CD14-positive monocyte (primary cell): ENCODE data around the gene ABCB9. TPM values are rescaled to one million over a fixed set of nuclear protein-coding genes. Genes with fewer than 3 reads are reported as not detected.
A peak's percentile ranks its signal among the peaks of the same experiment; 100 is the strongest.
"Not testable (repeated sequence)": the region's sequence is repeated elsewhere in the genome, so short reads cannot be mapped to it uniquely, and the experiment has no call there.

Experiments used
- DNase-seq, 3 donors: peaks; one replicate each; pipeline ENCODE4 v3.0.0-alpha.2; 2011 to 2022
- H2AFZ ChIP-seq: 2 replicates; pipeline ENCODE4 v1.6.0; 2012; ENCODE audit warnings: mild to moderate bottlenecking, low read depth, low read length, inconsistent platforms; ENCODE audit not compliant: insufficient read depth, poor library complexity, severe bottlenecking
- H3K27ac ChIP-seq, 2 donors: 1 replicate in 1 of 2; 2 replicates in 1 of 2; pipeline ENCODE4 v1.5.1; 2012 to 2013; ENCODE audit warnings: low read length in 2 of 2, control low read depth in 1 of 2, inconsistent platforms in 1 of 2, low read depth in 1 of 2, mild to moderate bottlenecking in 1 of 2
- H3K27me3 ChIP-seq, 2 donors: one replicate each; pipeline versions ENCODE4 v1.6.0 to v1.6.1; 2011 to 2013; ENCODE audit warnings: low read length in 2 of 2; ENCODE audit not compliant: control insufficient read depth in 2 of 2, insufficient read depth in 2 of 2
- H3K36me3 ChIP-seq, 2 donors: replicated peaks in 1 of 2; 1 replicate in 1 of 2; 2 replicates in 1 of 2; pipeline versions ENCODE4 v1.5.1 to v1.6.1; 2012 to 2013; ENCODE audit warnings: low read length in 2 of 2, control low read depth in 1 of 2, inconsistent platforms in 1 of 2, mild to moderate bottlenecking in 1 of 2; ENCODE audit not compliant: insufficient read depth in 2 of 2, control insufficient read depth in 1 of 2
- H3K4me1 ChIP-seq, 2 donors: 1 replicate in 1 of 2; 2 replicates in 1 of 2; pipeline versions ENCODE4 v1.5.1 to v1.6.1; 2012 to 2013; ENCODE audit warnings: low read length in 2 of 2, control low read depth in 1 of 2, inconsistent platforms in 1 of 2, mild to moderate bottlenecking in 1 of 2, moderate library complexity in 1 of 2; ENCODE audit not compliant: insufficient read depth in 2 of 2, control insufficient read depth in 1 of 2
- H3K4me2 ChIP-seq: replicated peaks from 2 replicates; pipeline ENCODE3; 2012; ENCODE audit warnings: low read length, moderate library complexity, mild to moderate bottlenecking; ENCODE audit not compliant: poor library complexity, severe bottlenecking; ENCODE audit errors: extremely low read depth
- H3K4me3 ChIP-seq, 3 experiments: fragments of 200-600 bp in 1 of 3; sonication (generic) in 1 of 3; replicated peaks in 1 of 3; 1 replicate in 2 of 3; 2 replicates in 1 of 3; pipeline ENCODE4 v1.5.1; 2011 to 2013; ENCODE audit warnings: low read length in 3 of 3, mild to moderate bottlenecking in 3 of 3, control low read depth in 2 of 3, low read depth in 2 of 3, inconsistent platforms in 1 of 3, moderate library complexity in 1 of 3
- H3K79me2 ChIP-seq: 2 replicates; pipeline ENCODE4 v1.6.0; 2012; ENCODE audit warnings: mild to moderate bottlenecking, control low read depth, inconsistent platforms, low read length, moderate library complexity; ENCODE audit not compliant: insufficient read depth
- H3K9ac ChIP-seq: 2 replicates; pipeline ENCODE4 v1.6.0; 2017; ENCODE audit warnings: low read length, mild to moderate bottlenecking; ENCODE audit not compliant: insufficient read depth, poor library complexity, severe bottlenecking
- H3K9me3 ChIP-seq, 2 donors: replicated peaks in 1 of 2; 1 replicate in 1 of 2; 2 replicates in 1 of 2; pipeline versions ENCODE4 v1.5.1 to v1.6.1; 2012 to 2013; ENCODE audit warnings: low read length in 2 of 2, control low read depth in 1 of 2; ENCODE audit not compliant: control insufficient read depth in 1 of 2, insufficient read depth in 1 of 2
- H4K20me1 ChIP-seq: 2 replicates; pipeline ENCODE4 v1.6.0; 2012; ENCODE audit warnings: mild to moderate bottlenecking, low read length, control low read depth, moderate library complexity; ENCODE audit not compliant: insufficient read depth
- H3K27ac Mint-ChIP-seq, 7 donors: one replicate each; pipeline ENCODE4 v1.8.0; 2020; ENCODE audit warnings: mild to moderate bottlenecking in 7 of 7, mixed read lengths in 7 of 7, moderate library complexity in 6 of 7, inconsistent platforms in 2 of 7
- H3K27me3 Mint-ChIP-seq, 3 donors: one replicate each; pipeline ENCODE4 v1.8.0; 2021 to 2022; ENCODE audit warnings: low read depth in 3 of 3, mild to moderate bottlenecking in 3 of 3, mixed read lengths in 3 of 3, moderate library complexity in 3 of 3, inconsistent platforms in 1 of 3
- H3K36me3 Mint-ChIP-seq, 2 donors: one replicate each; pipeline ENCODE4 v1.8.0; 2020; ENCODE audit warnings: mixed read lengths in 2 of 2, inconsistent platforms in 1 of 2, mild to moderate bottlenecking in 1 of 2
- H3K4me1 Mint-ChIP-seq: one replicate; pipeline ENCODE4 v1.8.0; 2020; ENCODE audit warnings: mild to moderate bottlenecking, mixed read lengths
- H3K4me3 Mint-ChIP-seq, 2 donors: one replicate each; pipeline ENCODE4 v1.8.0; 2020; ENCODE audit warnings: mild to moderate bottlenecking in 2 of 2, mixed read lengths in 2 of 2, moderate library complexity in 1 of 2
- H3K9me3 Mint-ChIP-seq, 7 donors: one replicate each; pipeline ENCODE4 v1.8.0; 2020 to 2022; ENCODE audit warnings: mixed read lengths in 7 of 7, mild to moderate bottlenecking in 6 of 7, moderate library complexity in 6 of 7, inconsistent platforms in 2 of 7
- CTCF ChIP-seq: fragments of 200-600 bp; IDR thresholded peaks from one replicate; pipeline ENCODE4 v1.8.0; 2022; ENCODE audit warnings: antibody characterized with exemption, mild to moderate bottlenecking
- WGBS: methylation state at CpG from one replicate; pipeline ENCODE4 v1.1.5; 2013; ENCODE audit warnings: missing lambda C conversion rate; ENCODE audit not compliant: insufficient coverage; 5-methylcytosine and 5-hydroxymethylcytosine counted together
- intact Hi-C, 2 donors: fragments of 100-400 bp; cut with micrococcal nuclease; formaldehyde crosslinking; loops; one replicate each; pipeline versions ENCODE4 v1.15.0 to v1.15.1; 2023
- polyA plus RNA-seq, 3 donors: library from polyadenylated mRNA; depleted of rRNA in 1 of 3; unstranded in 2 of 3; stranded (reverse) in 1 of 3; fragments of 300-500 nt in 2 of 3; fragments of >200 nt in 1 of 3; fragmentation: Illumina TruSeq in 2 of 3; gene quantifications; 1 replicate in 2 of 3; 2 replicates in 1 of 3; pipeline ENCODE4 v1.2.3, GENCODE V29; 2012 to 2021

The ABCB9 gene
- polyA plus RNA-seq, 3 donors = 0.14 to 1.2 (median 0.22) TPM

GRCh38 chr12:122908915-122909314 is 57.3 kb downstream of the ABCB9 start:
- Histone ChIP-seq H3K4me2 (no peak overlapping the region), H3K27ac (no peak overlapping the region), H3K9me3 (no peaks in the 10 kb centered on the region), H3K4me1 (peaks cover 13 to 15% of the 10 kb centered on the region in 2 donors), H3K4me3 (no peak overlapping the region), H2AFZ (no peak overlapping the region), H3K9ac (no peak overlapping the region), H3K79me2 (no peaks in the 10 kb centered on the region), H3K27me3 (no peaks in the 10 kb centered on the region), H4K20me1 (no peaks in the 10 kb centered on the region), H3K36me3 (no peaks in the 10 kb centered on the region)
- DNase-seq = no peak
- Mint-ChIP-seq H3K36me3 (no peaks in the 10 kb centered on the region), H3K4me1 (peaks cover 19% of the 10 kb centered on the region), H3K27me3 (peaks cover 0 to 5% (median 3%) of the 10 kb centered on the region in 3 donors), H3K27ac (peak overlapping the region in 1 of 7 donors; percentile 13), H3K4me3 (no peak overlapping the region), H3K9me3 (peaks cover 0 to 3% (median 0%) of the 10 kb centered on the region in 7 donors)
- no peak for TF ChIP-seq CTCF
- intact Hi-C loops = no loop called here
- WGBS = 96% methylated on average over 5 of the region's 6 CpGs

- H3K9ac ChIP-seq, DNase-seq, H3K79me2 ChIP-seq, H3K4me3 Mint-ChIP-seq, H3K27me3 ChIP-seq, H3K27me3 Mint-ChIP-seq, H3K9me3 ChIP-seq, H2AFZ ChIP-seq, H3K36me3 Mint-ChIP-seq, H4K20me1 ChIP-seq, intact Hi-C loops, H3K4me3 ChIP-seq, H3K36me3 ChIP-seq, H3K9me3 Mint-ChIP-seq, H3K4me2 ChIP-seq: not testable (repeated sequence)
- peak overlapping the region; percentile 78 for H3K27ac ChIP-seq
- WGBS = no CpG with 5 or more reads among the region's 5 CpGs
- Mint-ChIP-seq H3K4me1 (peaks cover 32% of the 10 kb centered on the region), H3K27ac (peak overlapping the region; percentile 85 to 94 (median 91))
- peaks cover 25 to 29% of the 10 kb centered on the region in 2 donors for H3K4me1 ChIP-seq
These were observed 61.0 kb downstream of the ABCB9 start for GRCh38 chr12:122905258-122905657.
